ENCODE data around the gene CEP72.

The CEP72 gene

DNA sequence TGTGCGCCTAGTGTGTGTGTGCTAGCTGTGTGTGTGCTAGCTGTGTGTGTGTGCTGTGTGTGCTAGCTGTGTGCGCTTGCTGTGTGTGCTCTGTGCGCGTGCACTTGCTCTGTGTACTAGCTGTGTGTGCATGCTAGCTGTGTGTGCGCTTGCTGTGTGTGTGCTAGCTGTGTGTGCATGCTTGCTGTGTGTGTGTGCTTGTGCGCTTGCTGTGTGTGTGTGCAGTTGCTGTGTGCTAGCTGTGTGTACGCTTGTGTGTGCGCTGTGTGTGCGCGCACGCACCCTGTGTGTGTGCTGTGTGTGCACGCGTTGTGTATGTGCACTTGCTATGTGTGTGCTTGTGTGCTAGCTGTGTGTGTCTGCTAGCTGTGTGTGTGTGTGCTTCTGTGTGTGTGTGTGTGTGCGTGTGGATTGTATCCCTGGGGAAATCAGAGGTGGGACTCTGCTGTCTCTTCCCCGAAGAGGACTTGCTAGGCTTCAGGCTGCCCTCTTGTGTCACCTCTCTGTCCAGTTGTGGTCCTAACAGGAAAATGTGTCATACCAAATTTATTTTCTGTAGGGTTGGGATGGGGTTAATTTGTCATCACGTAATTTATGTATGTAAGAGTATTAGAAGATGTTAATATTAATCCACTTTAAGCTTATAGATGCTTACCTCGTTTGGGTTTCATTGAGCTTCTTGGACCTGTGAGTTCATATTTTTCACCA is 42.1 kb downstream of the CEP72 start:
- TF ChIP-seq GATA2 (IDR thresholded peaks at IDR 0.05; ENCODE audit: low read depth, low read length) (no peak), GATA3 (IDR thresholded peaks at IDR 0.05; ENCODE audit: low read depth, low read length) (no peak)

DNA sequence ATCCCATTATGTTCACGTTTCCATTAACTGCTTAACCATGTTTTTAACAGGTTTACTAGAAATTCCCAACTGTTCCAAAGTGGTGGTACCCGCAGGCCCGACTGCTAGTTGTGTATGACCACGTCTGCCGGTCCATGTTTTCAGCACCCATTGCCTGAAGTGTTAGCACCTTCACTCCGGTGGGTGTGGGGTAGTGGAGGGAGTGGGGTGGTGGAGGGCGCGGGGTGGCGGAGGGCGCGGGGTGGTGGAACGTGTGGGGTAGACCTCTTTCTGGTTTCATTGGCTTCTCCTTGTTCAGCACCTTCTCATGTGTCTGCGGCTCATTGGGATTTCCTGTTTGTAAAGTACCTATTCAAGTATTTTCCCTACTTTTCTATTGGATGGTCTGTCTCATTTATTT is 43.3 kb downstream of the CEP72 start:
- TF ChIP-seq GATA3 (IDR thresholded peaks at IDR 0.05; ENCODE audit: low read depth, low read length) = no peak
- no peak for TF ChIP-seq GATA2 (IDR thresholded peaks at IDR 0.05; ENCODE audit: low read depth, low read length)

DNA sequence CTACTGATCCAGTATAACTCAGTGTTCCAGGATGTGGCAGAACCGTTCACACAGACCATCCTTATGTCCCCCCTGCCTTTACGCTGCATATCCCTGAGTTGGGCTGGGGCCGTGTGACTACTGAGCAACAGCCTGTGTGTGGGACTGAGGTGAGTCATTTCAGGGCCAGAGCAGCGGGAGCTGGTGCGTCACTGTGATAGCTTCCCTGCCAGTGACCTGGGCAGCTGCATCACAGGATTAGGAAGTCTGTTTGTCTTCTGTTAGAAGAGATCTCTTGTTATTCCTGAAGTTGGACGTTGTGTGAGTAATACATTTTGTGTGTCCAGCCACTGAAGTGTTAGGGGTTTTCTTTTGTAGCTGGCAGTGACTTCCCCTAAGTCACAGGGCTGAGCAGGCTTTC is 45.4 kb downstream of the CEP72 start:
- TF ChIP-seq GATA3 (IDR thresholded peaks at IDR 0.05; ENCODE audit: low read depth, low read length) (no peak), GATA2 (IDR thresholded peaks at IDR 0.05; ENCODE audit: low read depth, low read length) (no peak)

DNA sequence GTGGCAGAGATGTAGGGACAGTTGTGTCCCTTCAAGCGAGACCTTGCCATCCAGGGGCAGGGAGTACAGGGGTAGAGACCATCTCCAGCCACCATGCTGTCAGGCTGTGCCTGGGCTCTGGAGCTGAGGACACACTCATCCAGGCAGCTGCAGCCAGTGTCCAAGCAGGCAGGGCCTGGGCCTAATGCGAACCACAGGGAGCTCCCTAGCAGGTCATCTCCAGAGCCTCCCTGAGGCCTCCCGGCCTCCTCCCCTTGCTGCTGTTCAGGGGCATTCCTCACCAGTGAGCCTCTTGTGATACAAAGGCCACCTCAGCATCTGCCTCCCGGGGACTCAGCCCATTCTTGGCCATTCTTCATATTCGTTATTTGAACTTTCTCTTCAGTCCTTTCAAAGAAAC is 46.0 kb downstream of the CEP72 start:
- no peak for TF ChIP-seq GATA2 (IDR thresholded peaks at IDR 0.05; ENCODE audit: low read depth, low read length)

DNA sequence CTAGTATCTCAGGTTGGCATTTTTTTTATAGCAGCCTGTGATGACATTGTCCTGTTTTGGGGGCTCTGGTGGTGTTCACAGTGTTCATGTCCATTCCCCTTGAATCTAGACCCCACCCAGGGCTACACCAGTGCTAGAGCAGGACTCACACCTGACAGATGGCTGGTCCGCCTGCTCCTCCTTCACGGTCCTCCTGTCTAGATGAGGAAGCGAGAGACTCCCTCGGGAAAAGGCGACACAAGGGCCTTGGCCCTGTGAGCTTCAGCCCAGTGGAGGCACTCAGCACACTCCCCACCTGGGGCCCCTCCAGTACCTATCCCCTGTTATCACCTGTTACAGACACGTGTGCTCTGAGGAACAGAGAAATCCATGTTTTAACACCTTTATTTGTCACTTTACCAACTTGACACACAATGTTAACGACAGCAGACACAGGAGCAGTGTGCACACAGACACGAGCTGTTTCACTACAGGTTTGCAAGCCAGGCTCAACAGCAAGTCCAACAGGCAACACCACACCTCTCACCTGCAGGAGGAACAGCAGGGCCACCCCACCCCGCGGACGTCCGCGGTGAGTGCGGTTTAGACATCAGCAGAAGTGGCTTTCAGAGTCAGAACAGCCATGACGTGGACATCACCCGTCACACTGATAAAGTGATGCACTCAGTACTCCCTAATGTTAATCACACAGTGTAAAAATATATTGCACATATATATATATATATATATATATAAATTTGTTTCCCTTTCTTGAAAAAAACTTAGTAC is 47.5 kb downstream of the CEP72 start:
- TF ChIP-seq GATA3 (IDR thresholded peaks at IDR 0.05; ENCODE audit: low read depth, low read length) (no peak), GATA2 (IDR thresholded peaks at IDR 0.05; ENCODE audit: low read depth, low read length) (no peak)

DNA sequence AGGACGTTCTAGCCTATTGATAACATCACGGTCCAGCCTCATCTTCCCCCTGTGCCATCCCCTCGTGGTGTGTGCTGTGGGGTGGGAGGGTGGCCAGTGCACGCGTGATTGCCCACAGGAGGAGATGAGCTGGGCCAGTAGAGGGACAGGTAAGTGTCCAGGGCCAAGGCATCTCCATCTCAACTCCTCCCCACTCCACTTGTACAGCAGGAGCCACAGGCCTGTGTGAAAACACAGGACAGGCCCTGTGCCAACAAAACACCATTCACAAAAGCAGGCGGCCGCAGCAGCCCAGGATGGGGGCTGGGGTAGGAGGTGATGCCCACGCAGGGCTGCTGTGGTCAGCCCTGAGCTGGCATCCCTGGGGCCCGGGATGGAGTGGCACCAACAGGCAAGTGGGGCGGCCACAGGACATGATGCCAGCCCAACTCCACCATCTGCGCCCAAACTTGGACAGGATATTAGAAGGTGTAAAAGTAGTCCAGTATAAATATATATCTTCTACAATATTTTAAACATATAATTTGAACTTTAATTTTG is 48.4 kb downstream of the CEP72 start:
- TF ChIP-seq GATA3 (IDR thresholded peaks at IDR 0.05; ENCODE audit: low read depth, low read length) (no peak), GATA2 (IDR thresholded peaks at IDR 0.05; ENCODE audit: low read depth, low read length) (no peak)

DNA sequence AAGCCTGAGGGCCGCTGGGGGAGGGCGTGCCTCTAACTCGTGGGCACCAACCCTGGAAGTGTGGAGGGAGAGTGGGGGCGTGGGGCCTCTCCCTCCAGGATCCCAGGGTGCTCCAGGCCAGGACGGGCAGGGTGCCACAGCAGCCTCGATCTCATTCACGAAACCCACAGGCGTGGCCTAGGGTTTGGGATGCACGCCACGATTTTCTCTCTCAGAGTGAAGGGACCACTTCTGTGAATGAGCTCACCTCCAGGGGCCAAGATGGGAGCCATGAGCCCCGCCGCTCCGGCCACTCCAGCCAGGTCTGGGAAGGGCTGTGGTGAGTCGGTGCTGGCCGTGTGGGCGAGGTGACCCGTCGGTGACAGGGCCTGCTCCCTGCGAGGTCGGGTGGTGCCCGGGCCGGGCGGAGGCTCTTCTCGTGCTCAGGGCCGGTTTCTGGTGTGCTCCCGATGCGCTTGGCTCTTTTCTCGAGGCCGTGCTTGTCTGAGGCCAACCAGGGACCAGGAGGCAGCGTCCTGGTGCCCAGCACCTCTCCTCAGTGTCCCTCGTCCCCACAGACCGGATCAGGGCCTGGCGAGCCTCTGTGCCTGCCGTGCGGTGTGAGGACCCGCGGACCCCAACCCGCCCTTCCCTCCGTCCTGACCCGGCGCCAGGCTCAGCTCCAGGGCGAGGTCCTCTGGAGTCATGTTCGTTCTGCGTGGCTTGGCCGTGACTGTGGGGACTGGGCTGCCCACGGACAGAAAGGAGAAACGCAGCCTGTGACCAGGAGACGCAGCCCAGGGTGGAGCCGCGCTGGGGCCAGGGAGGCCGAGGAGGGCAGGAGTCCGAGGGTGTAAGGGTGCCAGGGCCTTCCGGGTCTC is 50.0 kb downstream of the CEP72 start:
- TF ChIP-seq GATA3 (IDR thresholded peaks at IDR 0.05; ENCODE audit: low read depth, low read length) = no peak
- TF ChIP-seq GATA2 (IDR thresholded peaks at IDR 0.05; ENCODE audit: low read depth, low read length) = no peak

DNA sequence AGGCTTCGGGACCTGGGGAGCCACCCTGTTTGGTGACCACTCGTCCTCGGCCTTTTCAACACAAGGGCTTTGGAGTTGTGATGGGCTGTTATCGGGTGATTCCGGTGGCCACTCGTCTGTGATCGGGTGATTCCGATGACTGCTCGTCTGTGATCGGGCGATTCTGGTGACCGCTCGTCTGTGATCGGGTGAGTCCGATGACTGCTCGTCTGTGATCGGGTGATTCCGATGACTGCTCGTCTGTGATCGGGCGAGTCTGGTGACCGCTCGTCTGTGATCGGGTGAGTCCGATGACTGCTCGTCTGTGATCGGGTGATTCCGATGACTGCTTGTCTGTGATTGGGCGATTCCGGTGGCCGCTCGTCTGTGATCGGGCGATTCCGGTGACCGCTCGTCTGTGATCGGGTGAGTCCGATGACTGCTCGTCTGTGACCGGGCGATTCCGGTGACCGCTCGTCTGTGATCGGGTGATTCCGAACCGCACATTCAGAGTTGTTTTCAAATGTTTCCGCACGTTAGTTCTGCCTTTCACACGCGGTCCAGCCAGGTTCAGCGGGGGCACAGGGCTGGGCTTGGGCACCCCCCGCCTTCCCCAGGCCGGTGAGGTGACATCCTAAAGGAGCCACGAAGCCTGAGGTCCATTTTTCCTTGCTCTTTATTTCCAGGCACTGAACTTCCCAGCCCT is 50.8 kb downstream of the CEP72 start:
- no peak for TF ChIP-seq GATA2 (IDR thresholded peaks at IDR 0.05; ENCODE audit: low read depth, low read length)
- no peak for TF ChIP-seq GATA3 (IDR thresholded peaks at IDR 0.05; ENCODE audit: low read depth, low read length)

DNA sequence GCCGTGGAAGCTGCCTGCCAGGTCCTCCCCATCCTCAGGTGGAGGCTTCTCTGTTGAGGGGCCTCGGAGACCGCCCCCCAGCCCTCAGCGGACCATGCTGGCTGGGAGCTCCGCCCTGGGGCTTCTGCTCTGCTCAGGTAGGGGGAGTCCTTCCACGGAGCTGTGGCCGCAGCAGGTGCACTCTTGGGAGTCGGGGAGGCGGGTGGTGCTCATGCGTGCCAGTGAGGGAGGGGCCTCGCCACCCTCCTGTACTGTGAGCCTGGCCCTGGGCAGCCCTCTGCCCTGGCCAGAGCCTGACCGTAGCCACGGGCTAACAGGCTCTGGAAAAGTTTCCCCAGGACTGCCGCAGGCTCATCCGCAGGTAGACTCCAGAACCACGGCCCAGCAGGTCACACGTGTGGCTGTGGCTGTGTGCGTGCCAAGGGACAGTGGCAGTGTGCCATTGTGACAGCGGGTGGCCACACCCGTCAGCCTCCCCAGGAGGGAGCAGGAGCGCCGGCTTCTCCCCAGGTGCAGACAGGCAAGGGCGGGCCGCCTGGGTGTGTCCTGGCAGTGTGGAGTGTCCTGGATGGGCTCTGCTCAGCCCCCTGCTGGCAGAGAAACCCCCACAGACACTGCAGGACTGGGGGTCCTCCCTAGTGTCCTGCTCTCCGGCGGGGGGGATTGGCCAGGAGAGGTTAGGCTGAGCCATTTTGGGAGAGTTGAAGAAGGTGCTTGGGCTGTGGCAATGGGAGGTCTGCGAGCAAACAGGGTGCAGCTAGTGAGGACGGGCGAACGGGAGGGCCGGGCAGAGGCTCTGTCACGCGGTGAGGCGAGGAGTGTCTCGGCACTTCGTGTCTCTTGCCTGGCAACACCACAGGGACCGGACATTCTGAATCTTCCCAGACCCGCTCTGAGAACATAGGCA is 51.5 kb downstream of the CEP72 start:
- TF ChIP-seq GATA2 (IDR thresholded peaks at IDR 0.05; ENCODE audit: low read depth, low read length) (no peak), GATA3 (IDR thresholded peaks at IDR 0.05; ENCODE audit: low read depth, low read length) (no peak)

DNA sequence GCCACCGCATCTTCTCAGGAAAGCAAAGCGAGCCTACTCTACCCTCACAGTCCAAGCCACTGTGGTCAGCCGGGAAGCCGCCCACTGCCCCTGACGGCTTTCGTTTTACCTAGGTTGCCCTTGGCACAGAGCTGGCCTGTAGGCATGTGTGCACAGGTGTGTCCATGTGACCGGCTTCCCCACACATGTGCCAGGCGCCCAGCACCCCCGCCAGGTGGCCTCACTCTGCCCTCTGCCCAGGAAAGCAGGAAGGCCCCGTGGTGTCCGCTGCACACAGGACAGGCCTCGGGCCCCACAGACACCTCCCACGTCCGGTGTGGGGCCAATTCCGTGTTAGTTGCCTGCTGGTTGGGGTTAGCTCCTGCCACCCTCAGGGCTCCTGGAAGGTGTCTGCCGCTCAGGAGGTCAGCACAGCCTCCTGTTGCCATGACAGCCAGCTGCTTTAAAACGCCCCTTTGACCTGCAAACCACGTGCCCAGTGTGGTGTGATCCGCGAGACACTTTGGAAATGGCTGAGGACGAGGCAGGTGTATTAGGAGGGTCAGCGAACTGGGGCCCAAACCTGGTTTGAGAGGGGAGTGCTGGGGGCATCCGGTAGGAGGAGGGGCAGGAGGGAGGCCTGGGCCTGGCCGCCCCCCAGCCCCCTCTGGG is 52.3 kb downstream of the CEP72 start:
- no peak for TF ChIP-seq GATA3 (IDR thresholded peaks at IDR 0.05; ENCODE audit: low read depth, low read length)
- no peak for TF ChIP-seq GATA2 (IDR thresholded peaks at IDR 0.05; ENCODE audit: low read depth, low read length)

DNA sequence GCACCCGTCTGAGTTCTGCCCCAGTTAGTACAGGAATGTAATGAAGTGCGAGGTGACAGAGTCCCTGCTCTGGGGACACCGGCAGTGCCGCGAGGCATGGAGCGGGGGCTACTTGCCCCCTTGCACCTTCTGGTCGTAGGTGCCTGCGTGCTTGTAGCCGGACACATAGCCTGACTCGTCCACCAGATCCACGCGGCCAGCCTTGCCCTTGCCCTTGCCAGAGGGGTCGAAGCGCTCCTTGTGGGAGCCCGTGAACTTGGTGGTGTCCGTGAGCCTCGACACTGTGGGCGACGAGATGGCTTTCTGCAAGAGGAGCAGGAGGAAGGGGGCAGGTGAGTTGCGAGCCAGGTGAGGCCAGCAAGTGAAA is 52.8 kb downstream of the CEP72 start:
- TF ChIP-seq GATA2 (IDR thresholded peaks at IDR 0.05; ENCODE audit: low read depth, low read length) (no peak), GATA3 (IDR thresholded peaks at IDR 0.05; ENCODE audit: low read depth, low read length) (no peak)

DNA sequence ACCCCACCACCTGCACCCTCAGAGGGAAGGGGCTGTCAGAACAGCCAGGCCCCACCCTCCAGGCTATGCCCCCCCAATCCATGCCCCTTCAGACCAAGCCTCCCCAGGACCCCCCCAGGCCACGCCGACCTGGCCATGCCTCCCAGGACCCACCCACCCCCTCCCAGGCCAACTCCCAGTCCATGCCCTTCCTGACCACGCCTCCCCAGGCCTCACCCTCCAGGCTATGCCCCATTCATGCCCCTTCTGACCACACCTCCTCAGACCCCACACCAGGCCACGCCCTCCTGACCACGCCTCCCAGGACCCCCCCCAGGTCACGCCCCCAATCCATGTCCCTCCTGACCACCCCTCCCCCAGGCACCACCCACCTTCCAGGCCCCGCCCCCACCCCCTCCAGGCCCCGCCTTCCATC is 53.4 kb downstream of the CEP72 start:
- TF ChIP-seq GATA2 (IDR thresholded peaks at IDR 0.05; ENCODE audit: low read depth, low read length) = no peak
- TF ChIP-seq GATA3 (IDR thresholded peaks at IDR 0.05; ENCODE audit: low read depth, low read length) = no peak

All from SH-SY5Y (cell line).